ENCODE data around the gene KIAA1549. TPM values are rescaled to one million over a fixed set of nuclear protein-coding genes. Genes with fewer than 3 reads are reported as not detected.

KIAA1549 gene
- total and polyA plus RNA-seq, 2 of the 4 experiments (the other 2 are of a cell fraction): 1.3 to 3.3 TPM

GRCh38 chr7:138878051-138878450, 103.1 kb downstream of the KIAA1549 start:
- Histone ChIP-seq H3K9me3 (ENCODE audit: control insufficient read depth, insufficient read depth, low read length) (no peaks in the 10 kb centered on the region), H2BK5ac (ENCODE audit: low read depth, low read length, poor library complexity, severe bottlenecking) (no peak overlapping the region), H3K9ac (ENCODE audit: low read depth, low read length) (no peak overlapping the region), H2AFZ (replicated peaks; ENCODE audit: low read length, poor library complexity) (no peak overlapping the region), H4K5ac (ENCODE audit: low read depth, low read length) (no peak overlapping the region), H2BK120ac (ENCODE audit: low read depth, low read length) (no peak overlapping the region), H4K20me1 (ENCODE audit: insufficient read depth, low read length) (no peaks in the 10 kb centered on the region), H2BK20ac (ENCODE audit: low read depth, low read length) (no peak overlapping the region), H2BK15ac (ENCODE audit: low read depth, low read length) (no peak overlapping the region), H3K36me3 (ENCODE audit: control insufficient read depth, insufficient read depth, low read length) (peaks cover 2% of the 10 kb centered on the region; the same call in 1 of the 2 replicates), H3K4ac (ENCODE audit: low read depth, low read length) (no peak overlapping the region), H3K4me2 (ENCODE audit: low read depth, low read length) (no peak overlapping the region), H4K8ac (ENCODE audit: low read depth in 2 of 2, low read length in 2 of 2) (no peak overlapping the region), H2AK5ac (ENCODE audit: low read depth, low read length) (no peak overlapping the region), H3K14ac (replicated peaks; ENCODE audit: low read depth, low read length) (no peak overlapping the region), H3K27me3 (ENCODE audit: control insufficient read depth, insufficient read depth, low read length) (no peaks in the 10 kb centered on the region), H3K56ac (ENCODE audit: extremely low read depth, insufficient read depth, low read length) (no peak overlapping the region), H3K79me1 (ENCODE audit: low read depth in 1 of 2, low read length in 2 of 2) (no peaks in the 10 kb centered on the region), H3K18ac (ENCODE audit: low read depth, low read length) (no peak overlapping the region), H3K9me1 (ENCODE audit: insufficient read depth, low read length) (peaks cover 8% of the 10 kb centered on the region; the same call in 1 of the 2 replicates), H2AK9ac (replicated peaks; ENCODE audit: low read depth, low read length, poor library complexity) (no peak overlapping the region), H3K4me3 (ENCODE audit: insufficient read depth, low read depth, low read length) (no peak overlapping the region), H3K4me1 (ENCODE audit: control insufficient read depth, insufficient read depth, low read length) (peaks cover 8% of the 10 kb centered on the region; the same call in 1 of the 2 replicates), H3K23ac (ENCODE audit: low read depth, low read length) (no peak overlapping the region), H4K91ac (ENCODE audit: insufficient read depth, low read depth, low read length) (no peak overlapping the region), H3K27ac (ENCODE audit: insufficient read depth, low read length) (no peak overlapping the region)
- DNase-seq (no peak), ATAC-seq (ENCODE audit: low read depth) (no peak)
- no TSS peak for BruUV-seq (replicated peaks)
- WGBS, 2 experiments (ENCODE audit: extremely low coverage in 2 of 2, insufficient read length in 1 of 2): no CpG with 5 or more reads among the region's 7 CpGs
- dilution Hi-C loops (cut with HindIII; ENCODE audit: low sequenced_read_pairs, unreplicated experiment) (no loop called here), in situ Hi-C loops (cut with MboI; ENCODE audit: low sequenced_read_pairs) (no loop called here), intact Hi-C loops (cut with micrococcal nuclease) (no loop called here)
- TF ChIP-seq CTCF (conservative IDR thresholded peaks at IDR 0.05; ENCODE audit: low read depth, low read length): no peak
- no peak for TF ChIP-seq MAZ (IDR thresholded peaks at IDR 0.05; ENCODE audit: borderline replicate concordance, low read depth, low read length)
- no peak for TF ChIP-seq USF2 (IDR thresholded peaks at IDR 0.05; ENCODE audit: low read depth, low read length)
- TF ChIP-seq MXI1 (IDR thresholded peaks at IDR 0.05; ENCODE audit: borderline replicate concordance, low read depth, low read length): no peak
- ChIA-PET CTCF (interaction anchor here (1.6 kb wide), 1 partner anchor 8 kb away, joined by 10 read pairs; no protein-coding TSS in a partner anchor), POLR2A (ENCODE audit: unreplicated experiment) (no interaction called here)
